Neuronal stem cell (in vitro differentiated cells): Measurements from ENCODE around the gene C9orf57.
"Not testable (repeated sequence)": the region's sequence is repeated elsewhere in the genome, so short reads cannot be mapped to it uniquely, and the experiment has no call there.

Experiments used
- DNase-seq: peaks from one replicate; pipeline ENCODE4 v3.0.0-alpha.2; 2013; ENCODE audit warnings: low spot score
- H2AFZ ChIP-seq: one replicate; pipeline ENCODE4 v1.6.1; 2013; ENCODE audit warnings: mild to moderate bottlenecking, low read length, inconsistent platforms
- H2AK5ac ChIP-seq: 2 replicates; pipeline ENCODE4 v1.6.1; 2013; ENCODE audit warnings: low read depth, mild to moderate bottlenecking, inconsistent platforms, low read length, moderate library complexity, mixed read lengths
- H2BK120ac ChIP-seq: 2 replicates; pipeline ENCODE4 v1.6.1; 2013; ENCODE audit warnings: low read depth, mild to moderate bottlenecking, inconsistent platforms, low read length, moderate library complexity, mixed read lengths
- H2BK12ac ChIP-seq: one replicate; pipeline ENCODE4 v1.6.1; 2013; ENCODE audit warnings: low read length, inconsistent platforms
- H2BK15ac ChIP-seq: 2 replicates; pipeline ENCODE4 v1.6.1; 2013; ENCODE audit warnings: mild to moderate bottlenecking, low read length, inconsistent platforms, mixed read lengths
- H2BK5ac ChIP-seq: one replicate; pipeline ENCODE4 v1.6.1; 2013; ENCODE audit warnings: inconsistent platforms, mild to moderate bottlenecking, low read length, moderate library complexity
- H3K14ac ChIP-seq: one replicate; pipeline ENCODE4 v1.6.1; 2013; ENCODE audit warnings: low read length, inconsistent platforms
- H3K18ac ChIP-seq: 2 replicates; pipeline ENCODE4 v1.6.1; 2013; ENCODE audit warnings: low read length, inconsistent platforms
- H3K23ac ChIP-seq: 2 replicates; pipeline ENCODE4 v1.6.1; 2013; ENCODE audit warnings: low read depth, mild to moderate bottlenecking, mixed read lengths, low read length, inconsistent platforms; ENCODE audit not compliant: poor library complexity
- H3K27ac ChIP-seq: replicated peaks from 3 replicates; pipeline ENCODE4 v1.5.1; 2013; ENCODE audit warnings: low read length, inconsistent platforms
- H3K27me3 ChIP-seq, 3 experiments: 2 replicates each; pipeline ENCODE4 v1.6.1; 2013; ENCODE audit warnings: low read length in 3 of 3, mild to moderate bottlenecking in 2 of 3, inconsistent platforms in 1 of 3, low read depth in 1 of 3, mixed read lengths in 1 of 3, moderate library complexity in 1 of 3; ENCODE audit not compliant: control insufficient read depth in 3 of 3, insufficient read depth in 3 of 3
- H3K36me3 ChIP-seq, 2 donors: replicated peaks in 1 of 2; 2 replicates each; pipeline ENCODE4 v1.6.1; 2013; ENCODE audit warnings: low read length in 2 of 2; ENCODE audit not compliant: control insufficient read depth in 2 of 2, insufficient read depth in 2 of 2
- H3K4ac ChIP-seq: 2 replicates; pipeline ENCODE4 v1.6.1; 2013; ENCODE audit warnings: inconsistent platforms, mild to moderate bottlenecking, low read length, moderate library complexity
- H3K4me1 ChIP-seq, 2 donors: 1 replicate in 1 of 2; 2 replicates in 1 of 2; pipeline ENCODE4 v1.6.1; 2013; ENCODE audit warnings: low read length in 2 of 2, low read depth in 1 of 2; ENCODE audit not compliant: control insufficient read depth in 2 of 2, insufficient read depth in 1 of 2
- H3K4me2 ChIP-seq: one replicate; pipeline ENCODE4 v1.6.1; 2013; ENCODE audit warnings: mild to moderate bottlenecking, low read length, inconsistent platforms; ENCODE audit not compliant: insufficient read depth, poor library complexity, severe bottlenecking
- H3K4me3 ChIP-seq, 2 donors: 2 replicates each; pipeline ENCODE4 v1.5.1; 2013; ENCODE audit warnings: low read length in 2 of 2, mild to moderate bottlenecking in 2 of 2, inconsistent platforms in 1 of 2, moderate library complexity in 1 of 2
- H3K79me1 ChIP-seq: one replicate; pipeline ENCODE4 v1.6.1; 2013; ENCODE audit warnings: low read depth, mild to moderate bottlenecking, inconsistent platforms, low read length, moderate library complexity
- H3K9ac ChIP-seq: one replicate; pipeline ENCODE4 v1.6.1; 2013; ENCODE audit warnings: mild to moderate bottlenecking, low read depth, low read length, inconsistent platforms; ENCODE audit not compliant: poor library complexity
- H3K9me3 ChIP-seq, 2 donors: replicated peaks in 1 of 2; 2 replicates each; pipeline versions ENCODE3 to v1.6.1; 2013; ENCODE audit warnings: low read length in 2 of 2, mild to moderate bottlenecking in 2 of 2, inconsistent platforms in 1 of 2, low read depth in 1 of 2, mixed read lengths in 1 of 2, moderate library complexity in 1 of 2; ENCODE audit not compliant: control insufficient read depth in 2 of 2, insufficient read depth in 1 of 2
- H4K8ac ChIP-seq: one replicate; pipeline ENCODE4 v1.6.1; 2013; ENCODE audit warnings: low read depth, mild to moderate bottlenecking, inconsistent platforms, low read length, moderate library complexity
- H4K91ac ChIP-seq: one replicate; pipeline ENCODE4 v1.6.1; 2013; ENCODE audit warnings: low read length, low read depth, mild to moderate bottlenecking, inconsistent platforms; ENCODE audit not compliant: poor library complexity
- WGBS, 2 donors: extraction: QIAGEN DNeasy Blood & Tissue Kit; methylation state at CpG; one replicate each; pipeline ENCODE4 v1.1.7; 2013; ENCODE audit warnings: missing lambda C conversion rate in 2 of 2, mixed read lengths in 1 of 2; ENCODE audit not compliant: insufficient read length in 2 of 2, insufficient replicate concordance in 1 of 2; ENCODE audit errors: extremely low coverage in 2 of 2; 5-methylcytosine and 5-hydroxymethylcytosine counted together

Gene C9orf57

GRCh38 chr9:72089451-72090130 lies 29.2 kb upstream of the C9orf57 start:
- no peak overlapping the region for H2BK120ac ChIP-seq
- no peak overlapping the region for H3K14ac ChIP-seq
- H4K8ac ChIP-seq = no peak overlapping the region
- no peaks in the 10 kb centered on the region for H3K9me3 ChIP-seq
- no peak overlapping the region for H3K9ac ChIP-seq
- H2BK12ac ChIP-seq = no peak overlapping the region
- no peak overlapping the region for H2BK5ac ChIP-seq
- H3K18ac ChIP-seq = no peak overlapping the region
- DNase-seq = no peak
- no peak overlapping the region for H3K23ac ChIP-seq
- H3K4ac ChIP-seq = no peak overlapping the region
- H3K79me1 ChIP-seq = no peaks in the 10 kb centered on the region
- H2AK5ac ChIP-seq = no peak overlapping the region
- no peaks in the 10 kb centered on the region for H3K4me1 ChIP-seq
- no peak overlapping the region for H3K27ac ChIP-seq
- H3K4me2 ChIP-seq = no peak overlapping the region
- WGBS, 2 donors = no CpG with 5 or more reads among the region's 2 CpGs
- no peak overlapping the region for H4K91ac ChIP-seq
- H3K36me3 ChIP-seq = no peaks in the 10 kb centered on the region
- no peak overlapping the region for H2AFZ ChIP-seq
- no peak overlapping the region for H3K4me3 ChIP-seq
- H2BK15ac ChIP-seq = no peak overlapping the region
- H3K27me3 ChIP-seq = no peaks in the 10 kb centered on the region

GRCh38 chr9:72082536-72082935 lies 22.1 kb upstream of the C9orf57 start:
- H3K9ac ChIP-seq = no peak overlapping the region
- no peak overlapping the region for H4K91ac ChIP-seq
- no peak overlapping the region for H4K8ac ChIP-seq
- H2BK15ac ChIP-seq = no peak overlapping the region
- no peak overlapping the region for H3K4me3 ChIP-seq
- no peak overlapping the region for H2BK5ac ChIP-seq
- no peaks in the 10 kb centered on the region for H3K27me3 ChIP-seq
- H2BK12ac ChIP-seq = no peak overlapping the region
- H2AK5ac ChIP-seq = no peak overlapping the region
- no peaks in the 10 kb centered on the region for H3K79me1 ChIP-seq
- H3K4ac ChIP-seq = no peak overlapping the region
- no peaks in the 10 kb centered on the region for H3K9me3 ChIP-seq
- no peak overlapping the region for H3K14ac ChIP-seq
- H2BK120ac ChIP-seq = no peak overlapping the region
- no peak overlapping the region for H3K4me2 ChIP-seq
- no CpG with 5 or more reads among the region's 2 CpGs for WGBS, 2 donors
- no peak overlapping the region for H3K23ac ChIP-seq
- DNase-seq = no peak
- H3K36me3 ChIP-seq = no peaks in the 10 kb centered on the region
- no peak overlapping the region for H2AFZ ChIP-seq
- no peak overlapping the region for H3K18ac ChIP-seq
- no peaks in the 10 kb centered on the region for H3K4me1 ChIP-seq
- no peak overlapping the region for H3K27ac ChIP-seq

DNA sequence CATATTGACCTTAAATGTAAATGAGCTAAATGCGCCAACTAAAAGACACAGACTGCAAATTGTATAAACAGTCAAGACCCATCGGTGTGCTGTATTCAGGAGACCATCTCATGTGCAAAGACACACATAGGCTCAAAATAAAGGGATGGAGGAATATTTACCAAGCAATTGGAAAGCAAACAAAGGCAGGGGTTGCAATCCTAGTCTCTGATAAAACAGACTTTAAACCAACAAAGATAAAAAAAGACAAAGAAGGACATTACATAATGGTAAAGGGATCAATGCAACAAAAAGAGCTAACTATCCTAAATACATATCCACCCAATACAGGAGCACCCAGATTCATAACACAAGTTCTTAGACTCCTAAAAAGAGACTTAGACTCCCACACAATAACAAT lies 14.3 kb upstream of the C9orf57 start:
- not testable (repeated sequence) for H2BK12ac ChIP-seq, DNase-seq, H3K9me3 ChIP-seq, H3K14ac ChIP-seq, H2BK5ac ChIP-seq, H3K4me1 ChIP-seq, H3K4me2 ChIP-seq, H2BK15ac ChIP-seq, H3K4me3 ChIP-seq, H3K79me1 ChIP-seq, H3K23ac ChIP-seq, H3K18ac ChIP-seq, H2AK5ac ChIP-seq, H3K36me3 ChIP-seq, H3K4ac ChIP-seq, H4K91ac ChIP-seq, H3K27me3 ChIP-seq, H2BK120ac ChIP-seq, H3K9ac ChIP-seq, H2AFZ ChIP-seq, H4K8ac ChIP-seq, H3K27ac ChIP-seq
- WGBS, 2 donors = no CpG with 5 or more reads among the region's 2 CpGs

DNA sequence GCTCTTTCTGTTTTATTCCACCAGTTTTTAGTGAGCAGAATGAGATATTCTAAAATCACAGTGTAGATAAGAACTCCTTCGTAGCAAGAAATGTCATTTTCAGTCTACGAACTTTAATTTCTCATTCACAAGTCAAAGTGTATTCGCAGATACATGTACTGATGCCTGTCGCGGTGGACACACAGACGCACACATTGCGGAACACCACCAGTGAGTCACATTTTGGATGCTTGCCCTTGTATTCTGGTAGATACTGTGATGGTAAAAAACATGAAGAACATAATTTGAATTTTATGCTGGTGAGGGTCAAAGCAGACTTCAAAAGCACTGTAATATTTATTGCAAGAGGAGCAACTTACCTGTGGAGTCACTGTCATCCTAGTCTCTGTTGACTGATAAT lies 4.7 kb upstream of the C9orf57 start:
- no peak for DNase-seq
- Histone ChIP-seq H2BK5ac (no peak overlapping the region), H2BK120ac (no peak overlapping the region), H3K36me3 (no peaks in the 10 kb centered on the region), H2BK15ac (no peak overlapping the region), H3K23ac (no peak overlapping the region), H2AFZ (no peak overlapping the region), H3K4ac (no peak overlapping the region), H3K9me3 (no peaks in the 10 kb centered on the region), H4K8ac (no peak overlapping the region), H2AK5ac (no peak overlapping the region), H4K91ac (no peak overlapping the region), H3K18ac (no peak overlapping the region), H3K14ac (no peak overlapping the region), H2BK12ac (no peak overlapping the region), H3K4me1 (no peaks in the 10 kb centered on the region), H3K4me3 (no peak overlapping the region), H3K9ac (no peak overlapping the region), H3K27me3 (peaks cover 0 to 2% (median 0%) of the 10 kb centered on the region in 3 experiments), H3K4me2 (no peak overlapping the region), H3K79me1 (no peaks in the 10 kb centered on the region), H3K27ac (no peak overlapping the region)
- WGBS, 2 donors = no CpG with 5 or more reads among the region's 7 CpGs
